Lung microvascular endothelial cell (primary cell): ENCODE data around the gene RNF152. TPM values are rescaled to one million over a fixed set of nuclear protein-coding genes. Genes with fewer than 3 reads are reported as not detected.
A peak's percentile ranks its signal among the peaks of the same experiment; 100 is the strongest.

Experiments used
- DNase-seq, 2 donors: peaks; one replicate each; pipeline versions ENCODE4 v3.0.0 to v3.0.0-alpha.2; 2010; ENCODE audit warnings: low read depth in 2 of 2
- total RNA-seq: library from RNA; depleted of rRNA; stranded (reverse); fragments of >200 nt; gene quantifications from 2 replicates; pipeline ENCODE4 v1.2.1, GENCODE V29; 2014

The RNF152 gene
- 71.7 and 180 TPM in 2 replicates for total RNA-seq

DNA sequence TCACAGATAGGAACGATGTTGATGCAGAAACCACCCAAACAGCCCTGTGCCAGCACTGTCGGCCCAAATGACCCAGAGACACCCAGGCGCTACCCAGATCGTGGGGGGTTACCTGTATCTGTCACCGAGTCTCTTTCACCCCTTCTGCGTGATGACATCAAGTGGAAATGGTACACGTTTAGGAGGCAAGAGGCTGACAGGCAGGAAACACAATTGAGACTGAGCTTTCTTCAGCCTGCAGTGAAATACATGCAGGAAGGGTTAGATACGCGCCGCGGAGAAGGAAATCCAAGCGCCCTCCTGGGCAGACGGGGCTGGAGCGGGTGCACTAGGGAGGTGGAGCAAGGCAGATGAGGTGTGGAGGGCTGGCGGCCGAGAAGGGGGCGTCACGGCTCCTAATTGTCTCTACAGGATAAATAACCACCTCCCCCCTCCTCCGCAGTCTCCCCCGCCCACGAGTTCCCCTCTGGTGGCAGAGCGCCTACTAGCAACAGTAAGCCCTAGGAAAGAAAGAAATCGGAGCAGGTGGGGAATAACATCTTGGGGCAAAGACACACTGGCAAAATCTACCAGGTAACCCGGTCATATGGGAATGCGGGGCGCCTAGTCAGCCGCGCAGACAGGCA lies at the start of gene RNF152:
RNF152 (minus strand) TSS at position 325 of the 626 bp plus-strand sequence. CDS start 76,544 bp downstream, outside the sequence.
- DNase-seq = peak in 1 of 2 donors; percentile 45

DNA sequence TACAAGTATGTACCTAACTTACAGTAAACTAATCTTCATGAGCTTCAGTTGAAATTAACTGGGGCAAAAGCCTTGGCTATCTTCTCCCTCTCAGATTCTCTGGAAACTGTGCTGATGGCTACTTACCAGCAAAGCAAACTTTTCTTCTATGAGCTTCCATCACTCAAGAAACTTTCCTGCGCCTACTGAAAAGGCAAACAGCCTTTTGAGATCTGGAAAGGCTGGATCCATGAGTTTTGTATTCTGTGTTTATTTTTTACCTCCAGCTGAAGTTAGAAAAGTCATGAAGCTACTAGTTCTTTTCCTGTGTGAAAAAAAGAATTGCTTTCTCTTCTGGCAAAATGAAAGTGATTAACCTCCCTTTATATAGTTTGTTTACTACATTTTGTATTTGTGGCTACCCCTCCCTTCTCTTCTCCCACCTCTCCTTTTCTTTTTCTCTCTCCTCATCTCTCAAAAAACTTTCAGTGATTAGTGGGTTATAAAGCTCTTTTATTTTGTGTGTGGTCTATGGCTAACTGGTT lies 49.2 kb upstream of the RNF152 start:
- DNase-seq = no peak

DNA sequence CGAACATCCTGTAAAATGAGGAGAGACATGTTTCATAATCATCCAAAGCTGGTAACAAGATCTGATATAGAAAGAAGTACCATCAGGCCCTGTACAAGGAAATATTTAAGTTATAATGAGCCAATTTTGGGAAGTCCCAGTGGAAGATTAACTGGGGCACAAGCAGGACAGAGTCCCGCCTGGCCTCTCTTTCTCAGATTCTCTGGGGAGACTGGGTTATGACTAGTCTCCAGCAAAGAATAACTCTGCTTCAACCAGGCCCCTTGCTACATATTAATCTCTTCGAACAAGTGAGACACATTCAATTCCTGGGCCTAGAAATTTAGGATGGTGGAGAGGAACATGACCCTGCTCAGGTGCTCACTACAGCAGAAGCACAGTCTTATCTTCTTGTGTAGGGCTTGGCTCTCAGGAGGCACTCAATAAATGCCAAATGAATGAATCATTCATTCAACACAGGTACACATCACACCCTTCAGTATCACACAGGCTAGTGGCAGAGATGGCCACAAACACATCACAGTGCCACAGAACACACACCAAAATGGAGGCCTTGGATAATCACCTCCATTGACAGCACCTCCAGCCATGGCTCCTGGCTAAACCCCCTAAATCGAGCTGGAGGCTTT lies 46.4 kb upstream of the RNF152 start:
- no peak for DNase-seq

- DNase-seq = peak in 1 of 2 donors; percentile 15
Observed at GRCh38 chr18:61935362-61935761, 42.6 kb upstream of the RNF152 start.

GRCh38 chr18:61931654-61932379 lies 39.0 kb upstream of the RNF152 start:
- DNase-seq = no peak

GRCh38 chr18:61929881-61930640 lies 37.3 kb upstream of the RNF152 start:
- DNase-seq = peak; percentile 11 to 18

- peak in 1 of 2 donors; percentile 8 for DNase-seq
Observed at GRCh38 chr18:61926532-61926931, 33.7 kb upstream of the RNF152 start.

DNA sequence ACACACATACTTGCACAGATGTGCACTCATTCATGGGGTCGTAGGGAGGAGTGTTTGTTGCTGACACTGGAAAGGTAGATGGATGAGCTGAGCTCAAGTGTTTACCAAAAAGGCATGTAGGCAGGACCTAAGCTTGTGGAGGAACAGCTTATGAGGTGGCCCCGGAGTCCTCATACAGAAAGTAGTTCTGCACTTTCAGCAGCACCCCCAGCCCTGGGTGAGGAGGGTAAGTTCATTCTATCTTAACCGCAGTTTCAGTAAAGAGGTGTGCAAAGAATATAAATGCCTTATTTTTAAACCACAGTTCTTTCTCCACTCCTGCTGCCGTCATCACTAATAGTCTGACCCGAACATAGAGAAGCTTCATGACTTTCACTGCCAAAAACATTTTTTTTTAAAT lies 31.7 kb upstream of the RNF152 start:
- DNase-seq = no peak

GRCh38 chr18:61922435-61922834 lies 29.6 kb upstream of the RNF152 start:
- no peak for DNase-seq

- peak in 1 of 2 donors; percentile 20 for DNase-seq
Observed at GRCh38 chr18:61921621-61922235, 28.9 kb upstream of the RNF152 start.

GRCh38 chr18:61917818-61918217 lies 25.0 kb upstream of the RNF152 start:
- no peak for DNase-seq

- no peak for DNase-seq
Observed at GRCh38 chr18:61912476-61912875, 19.7 kb upstream of the RNF152 start.

DNA sequence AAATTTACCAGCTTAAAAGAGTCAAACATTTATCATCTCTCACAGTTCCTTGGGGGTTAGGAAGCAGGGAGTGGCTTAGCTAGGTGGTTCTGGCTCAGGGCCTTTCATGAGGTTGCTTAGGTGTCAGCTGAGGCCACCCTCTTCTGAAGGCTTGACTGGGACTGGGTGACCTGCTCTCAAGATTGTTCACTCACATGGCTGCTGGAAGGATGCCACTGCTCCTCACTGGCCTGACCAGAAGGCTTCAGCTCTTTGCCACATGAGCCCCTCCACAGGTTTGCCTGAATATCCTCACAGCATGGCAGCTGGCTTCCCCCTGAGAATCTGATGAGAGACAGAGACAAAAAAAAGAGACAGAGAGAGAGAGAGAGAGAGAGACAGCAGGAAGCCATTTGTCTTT lies 17.3 kb upstream of the RNF152 start:
- no peak for DNase-seq

DNA sequence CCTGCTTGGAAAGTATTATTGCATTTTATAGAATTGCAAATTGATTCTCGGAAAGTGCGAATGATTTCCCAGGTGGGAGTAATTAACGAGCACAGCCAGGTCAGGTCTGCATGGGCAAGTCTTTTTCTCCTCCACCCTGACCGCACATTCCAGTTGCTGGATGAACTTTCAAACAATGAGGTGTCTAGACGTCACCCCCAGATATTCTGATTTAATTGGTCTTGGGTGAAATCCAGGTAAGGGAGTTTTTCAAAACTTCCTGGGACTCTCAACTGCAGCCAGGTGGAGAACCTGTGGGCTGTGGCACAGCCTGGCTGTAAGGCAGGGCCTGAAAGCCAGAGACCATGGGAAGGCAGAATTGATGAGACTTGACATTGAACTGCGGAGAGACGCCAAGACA lies 15.9 kb upstream of the RNF152 start:
- DNase-seq = no peak

DNA sequence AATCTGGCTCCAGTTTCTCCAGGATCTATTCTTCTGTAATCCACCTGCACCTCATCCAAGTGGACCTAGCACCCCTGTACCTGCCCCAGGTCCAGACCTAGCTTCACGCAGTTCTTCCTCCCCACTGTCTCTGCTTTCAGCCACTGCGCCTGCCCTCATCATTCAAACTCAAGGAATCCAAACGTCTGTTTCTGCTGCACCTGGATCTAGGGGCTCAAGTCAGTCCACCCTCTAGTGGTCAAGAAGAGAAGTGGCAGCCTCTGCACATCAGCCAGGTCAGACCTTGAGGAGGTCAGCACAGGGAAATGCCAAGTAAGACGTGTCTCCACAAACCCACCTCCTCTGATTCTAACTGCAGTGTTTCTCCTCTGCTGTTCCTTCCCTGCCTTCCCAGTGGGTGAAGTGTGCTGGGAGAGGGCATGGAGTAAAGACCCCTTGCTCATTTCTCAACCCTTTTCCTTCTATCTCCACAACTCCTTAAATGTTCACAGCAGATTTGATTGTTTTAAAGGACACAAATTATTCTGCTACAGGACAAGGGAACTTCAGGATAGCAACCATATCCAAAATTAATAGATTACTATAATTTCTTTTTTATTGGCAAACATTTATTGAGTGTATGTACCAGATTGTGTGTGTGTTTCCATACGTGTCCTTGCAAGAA lies 8.6 kb upstream of the RNF152 start:
- DNase-seq = peak; percentile 24 to 67

GRCh38 chr18:61900504-61901281 lies 7.9 kb upstream of the RNF152 start:
- no peak for DNase-seq

GRCh38 chr18:61898640-61899101 lies 5.9 kb upstream of the RNF152 start:
- DNase-seq = no peak

DNA sequence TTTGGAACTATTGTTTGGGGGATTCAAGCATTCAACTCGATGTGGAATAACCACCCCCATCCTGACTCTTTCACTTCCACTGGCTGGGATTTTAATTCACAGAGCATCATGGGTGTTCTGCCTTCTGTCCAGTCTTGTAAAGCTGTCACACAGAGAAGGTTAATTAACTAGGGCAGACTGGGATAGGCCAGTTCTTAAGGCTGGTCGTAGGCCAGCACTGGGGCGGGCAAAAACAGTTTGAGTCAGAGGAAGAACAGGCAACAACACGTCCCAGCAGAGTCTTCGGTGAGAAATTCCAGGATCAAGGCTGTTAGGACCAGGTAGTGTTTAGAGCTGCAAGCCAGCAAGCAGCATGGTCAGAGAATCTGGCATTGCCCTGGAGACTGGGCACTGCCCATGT lies 4.0 kb upstream of the RNF152 start:
- peak in 1 of 2 donors; percentile 93 for DNase-seq

GRCh38 chr18:61896118-61896517 lies 3.3 kb upstream of the RNF152 start:
- DNase-seq = no peak
